Neuronal stem cell (in vitro differentiated cells): ENCODE measurements around the gene SSR1.
A peak's percentile ranks its signal among the peaks of the same experiment; 100 is the strongest.

Experiments
- DNase-seq: peaks from one replicate; pipeline ENCODE4 v3.0.0-alpha.2; 2013; ENCODE audit warnings: low spot score
- H2AFZ ChIP-seq: one replicate; pipeline ENCODE4 v1.6.1; 2013; ENCODE audit warnings: mild to moderate bottlenecking, low read length, inconsistent platforms
- H2AK5ac ChIP-seq: 2 replicates; pipeline ENCODE4 v1.6.1; 2013; ENCODE audit warnings: low read depth, mild to moderate bottlenecking, inconsistent platforms, low read length, moderate library complexity, mixed read lengths
- H2BK120ac ChIP-seq: 2 replicates; pipeline ENCODE4 v1.6.1; 2013; ENCODE audit warnings: low read depth, mild to moderate bottlenecking, inconsistent platforms, low read length, moderate library complexity, mixed read lengths
- H2BK12ac ChIP-seq: one replicate; pipeline ENCODE4 v1.6.1; 2013; ENCODE audit warnings: low read length, inconsistent platforms
- H2BK15ac ChIP-seq: 2 replicates; pipeline ENCODE4 v1.6.1; 2013; ENCODE audit warnings: mild to moderate bottlenecking, low read length, inconsistent platforms, mixed read lengths
- H2BK5ac ChIP-seq: one replicate; pipeline ENCODE4 v1.6.1; 2013; ENCODE audit warnings: inconsistent platforms, mild to moderate bottlenecking, low read length, moderate library complexity
- H3K14ac ChIP-seq: one replicate; pipeline ENCODE4 v1.6.1; 2013; ENCODE audit warnings: low read length, inconsistent platforms
- H3K18ac ChIP-seq: 2 replicates; pipeline ENCODE4 v1.6.1; 2013; ENCODE audit warnings: low read length, inconsistent platforms
- H3K23ac ChIP-seq: 2 replicates; pipeline ENCODE4 v1.6.1; 2013; ENCODE audit warnings: low read depth, mild to moderate bottlenecking, mixed read lengths, low read length, inconsistent platforms; ENCODE audit not compliant: poor library complexity
- H3K27ac ChIP-seq: replicated peaks from 3 replicates; pipeline ENCODE4 v1.5.1; 2013; ENCODE audit warnings: low read length, inconsistent platforms
- H3K27me3 ChIP-seq, 3 experiments: 2 replicates each; pipeline ENCODE4 v1.6.1; 2013; ENCODE audit warnings: low read length in 3 of 3, mild to moderate bottlenecking in 2 of 3, inconsistent platforms in 1 of 3, low read depth in 1 of 3, mixed read lengths in 1 of 3, moderate library complexity in 1 of 3; ENCODE audit not compliant: control insufficient read depth in 3 of 3, insufficient read depth in 3 of 3
- H3K36me3 ChIP-seq, 2 donors: replicated peaks in 1 of 2; 2 replicates each; pipeline ENCODE4 v1.6.1; 2013; ENCODE audit warnings: low read length in 2 of 2; ENCODE audit not compliant: control insufficient read depth in 2 of 2, insufficient read depth in 2 of 2
- H3K4ac ChIP-seq: 2 replicates; pipeline ENCODE4 v1.6.1; 2013; ENCODE audit warnings: inconsistent platforms, mild to moderate bottlenecking, low read length, moderate library complexity
- H3K4me1 ChIP-seq, 2 donors: 1 replicate in 1 of 2; 2 replicates in 1 of 2; pipeline ENCODE4 v1.6.1; 2013; ENCODE audit warnings: low read length in 2 of 2, low read depth in 1 of 2; ENCODE audit not compliant: control insufficient read depth in 2 of 2, insufficient read depth in 1 of 2
- H3K4me2 ChIP-seq: one replicate; pipeline ENCODE4 v1.6.1; 2013; ENCODE audit warnings: mild to moderate bottlenecking, low read length, inconsistent platforms; ENCODE audit not compliant: insufficient read depth, poor library complexity, severe bottlenecking
- H3K4me3 ChIP-seq, 2 donors: 2 replicates each; pipeline ENCODE4 v1.5.1; 2013; ENCODE audit warnings: low read length in 2 of 2, mild to moderate bottlenecking in 2 of 2, inconsistent platforms in 1 of 2, moderate library complexity in 1 of 2
- H3K79me1 ChIP-seq: one replicate; pipeline ENCODE4 v1.6.1; 2013; ENCODE audit warnings: low read depth, mild to moderate bottlenecking, inconsistent platforms, low read length, moderate library complexity
- H3K9ac ChIP-seq: one replicate; pipeline ENCODE4 v1.6.1; 2013; ENCODE audit warnings: mild to moderate bottlenecking, low read depth, low read length, inconsistent platforms; ENCODE audit not compliant: poor library complexity
- H3K9me3 ChIP-seq, 2 donors: replicated peaks in 1 of 2; 2 replicates each; pipeline versions ENCODE3 to v1.6.1; 2013; ENCODE audit warnings: low read length in 2 of 2, mild to moderate bottlenecking in 2 of 2, inconsistent platforms in 1 of 2, low read depth in 1 of 2, mixed read lengths in 1 of 2, moderate library complexity in 1 of 2; ENCODE audit not compliant: control insufficient read depth in 2 of 2, insufficient read depth in 1 of 2
- H4K8ac ChIP-seq: one replicate; pipeline ENCODE4 v1.6.1; 2013; ENCODE audit warnings: low read depth, mild to moderate bottlenecking, inconsistent platforms, low read length, moderate library complexity
- H4K91ac ChIP-seq: one replicate; pipeline ENCODE4 v1.6.1; 2013; ENCODE audit warnings: low read length, low read depth, mild to moderate bottlenecking, inconsistent platforms; ENCODE audit not compliant: poor library complexity
- WGBS, 2 donors: extraction: QIAGEN DNeasy Blood & Tissue Kit; methylation state at CpG; one replicate each; pipeline ENCODE4 v1.1.7; 2013; ENCODE audit warnings: missing lambda C conversion rate in 2 of 2, mixed read lengths in 1 of 2; ENCODE audit not compliant: insufficient read length in 2 of 2, insufficient replicate concordance in 1 of 2; ENCODE audit errors: extremely low coverage in 2 of 2; 5-methylcytosine and 5-hydroxymethylcytosine counted together

SSR1 gene

GRCh38 chr6:7230956-7231713, 81.9 kb downstream of the SSR1 start:
- peak overlapping the region; percentile 8 for H3K23ac ChIP-seq
- H2BK15ac ChIP-seq, result no peak overlapping the region
- no peak for DNase-seq
- no peak overlapping the region for H2AK5ac ChIP-seq
- no peak overlapping the region for H2BK120ac ChIP-seq
- no peak overlapping the region for H4K91ac ChIP-seq
- peaks cover 0 to 3% of the 10 kb centered on the region in 2 donors for H3K4me1 ChIP-seq
- no peak overlapping the region for H3K14ac ChIP-seq
- peaks cover 18 to 91% of the 10 kb centered on the region in 2 donors for H3K36me3 ChIP-seq
- H2AFZ ChIP-seq, result no peak overlapping the region
- H2BK5ac ChIP-seq, result no peak overlapping the region
- H3K18ac ChIP-seq, result peak overlapping the region; percentile 48
- H3K79me1 ChIP-seq, result peaks cover 5% of the 10 kb centered on the region
- no peak overlapping the region for H3K4me3 ChIP-seq
- no CpG with 5 or more reads among the region's 37 CpGs for WGBS, 2 donors
- H3K4ac ChIP-seq, result no peak overlapping the region
- H3K27ac ChIP-seq, result no peak overlapping the region
- no peak overlapping the region for H4K8ac ChIP-seq
- H3K9me3 ChIP-seq, result no peaks in the 10 kb centered on the region
- H3K4me2 ChIP-seq, result no peak overlapping the region
- H2BK12ac ChIP-seq, result no peak overlapping the region
- H3K27me3 ChIP-seq, result no peaks in the 10 kb centered on the region
- no peak overlapping the region for H3K9ac ChIP-seq

GRCh38 chr6:7230327-7230691, 82.7 kb downstream of the SSR1 start:
- no peak overlapping the region for H3K4me3 ChIP-seq
- no peak overlapping the region for H2AFZ ChIP-seq
- no peak overlapping the region for H3K9ac ChIP-seq
- no peak overlapping the region for H2BK15ac ChIP-seq
- H2AK5ac ChIP-seq, result no peak overlapping the region
- peak overlapping the region; percentile 19 for H2BK12ac ChIP-seq
- peak overlapping the region; percentile 63 for H3K23ac ChIP-seq
- H3K36me3 ChIP-seq, result peaks cover 15 to 91% of the 10 kb centered on the region in 2 donors
- H3K27ac ChIP-seq, result no peak overlapping the region
- no peak overlapping the region for H3K14ac ChIP-seq
- no peak overlapping the region for H3K4ac ChIP-seq
- H3K27me3 ChIP-seq, result no peaks in the 10 kb centered on the region
- H4K91ac ChIP-seq, result no peak overlapping the region
- WGBS, 2 donors, result no CpG with 5 or more reads among the region's 39 CpGs
- no peak overlapping the region for H2BK5ac ChIP-seq
- no peak overlapping the region for H3K4me2 ChIP-seq
- H3K79me1 ChIP-seq, result peaks cover 5% of the 10 kb centered on the region
- peaks cover 0 to 3% of the 10 kb centered on the region in 2 donors for H3K4me1 ChIP-seq
- H3K18ac ChIP-seq, result no peak overlapping the region
- H3K9me3 ChIP-seq, result no peaks in the 10 kb centered on the region
- no peak overlapping the region for H4K8ac ChIP-seq
- DNase-seq, result no peak
- no peak overlapping the region for H2BK120ac ChIP-seq

GRCh38 chr6:7229376-7230326, 83.3 kb downstream of the SSR1 start:
- Histone ChIP-seq H3K4me1 (peaks cover 4 to 6% of the 10 kb centered on the region in 2 donors), H3K9me3 (no peaks in the 10 kb centered on the region), H2BK12ac (no peak overlapping the region), H3K14ac (peak overlapping the region; percentile 51), H3K27me3 (no peaks in the 10 kb centered on the region), H3K79me1 (peaks cover 5% of the 10 kb centered on the region), H2BK5ac (no peak overlapping the region), H2AK5ac (no peak overlapping the region), H4K8ac (peak overlapping the region; percentile 10), H2BK15ac (no peak overlapping the region), H3K27ac (no peak overlapping the region), H4K91ac (no peak overlapping the region), H3K18ac (no peak overlapping the region), H3K4me3 (no peak overlapping the region), H3K23ac (peak overlapping the region; percentile 86), H3K4ac (no peak overlapping the region), H3K36me3 (peaks cover 15 to 91% of the 10 kb centered on the region in 2 donors), H2AFZ (no peak overlapping the region), H2BK120ac (no peak overlapping the region), H3K4me2 (no peak overlapping the region), H3K9ac (no peak overlapping the region)
- no peak for DNase-seq
- WGBS, 2 donors, result no CpG with 5 or more reads among the region's 62 CpGs
